Stimulated activated CD4-positive, alpha-beta T cell treated with anti-CD3 and anti-CD28 coated beads, Interleukin-12 subunit alpha, Interleukin-12 subunit beta, amount 100 ng/mL, for 24 hours (primary cell): ENCODE results near the gene PSMD14.

Experiments used
- DNase-seq, 2 experiments: peaks; one replicate each; pipeline ENCODE4 v3.0.0-alpha.2; 2020; ENCODE audit warnings: low read depth in 2 of 2

The PSMD14 gene

DNA sequence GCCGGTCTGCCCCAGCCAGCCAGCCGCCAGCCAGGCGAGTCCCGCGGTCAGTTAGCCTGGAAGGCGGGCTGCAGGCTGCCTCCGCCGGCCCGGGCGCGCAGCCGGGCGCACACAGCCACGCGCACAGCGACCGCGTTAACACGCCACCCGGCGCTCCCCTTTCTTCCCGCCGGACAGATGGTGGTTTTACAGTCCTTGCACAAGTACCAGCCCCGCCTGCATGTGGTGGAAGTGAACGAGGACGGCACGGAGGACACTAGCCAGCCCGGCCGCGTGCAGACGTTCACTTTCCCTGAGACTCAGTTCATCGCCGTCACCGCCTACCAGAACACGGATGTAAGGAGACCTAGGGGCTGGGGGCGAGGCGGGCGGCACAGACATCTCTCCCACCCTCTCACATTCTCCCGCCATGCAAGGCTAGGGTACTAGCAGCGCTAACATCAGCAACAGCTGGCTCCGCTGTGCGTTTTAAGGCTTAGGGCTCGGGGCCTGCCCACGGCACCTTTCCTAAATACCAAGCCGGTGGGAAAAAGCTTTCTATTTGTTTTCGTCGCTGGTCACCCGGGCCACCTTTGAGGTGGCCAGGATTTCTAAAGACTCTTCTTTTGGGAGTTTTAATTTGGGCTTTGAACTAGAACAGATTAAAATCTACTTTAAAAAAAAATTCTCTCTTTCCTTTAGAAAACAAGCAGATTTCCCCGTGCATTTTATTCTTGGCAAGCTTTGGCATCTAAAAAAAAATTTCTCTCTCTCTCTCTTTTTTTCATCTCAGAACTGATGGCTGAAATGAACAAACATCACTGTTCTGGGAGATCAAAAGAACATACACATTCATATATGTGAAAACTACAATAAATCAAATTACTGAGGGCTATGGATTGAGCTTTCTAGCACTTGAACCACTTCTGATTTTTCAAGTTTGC lies 110.8 kb downstream of the PSMD14 start:
- no peak for DNase-seq

DNA sequence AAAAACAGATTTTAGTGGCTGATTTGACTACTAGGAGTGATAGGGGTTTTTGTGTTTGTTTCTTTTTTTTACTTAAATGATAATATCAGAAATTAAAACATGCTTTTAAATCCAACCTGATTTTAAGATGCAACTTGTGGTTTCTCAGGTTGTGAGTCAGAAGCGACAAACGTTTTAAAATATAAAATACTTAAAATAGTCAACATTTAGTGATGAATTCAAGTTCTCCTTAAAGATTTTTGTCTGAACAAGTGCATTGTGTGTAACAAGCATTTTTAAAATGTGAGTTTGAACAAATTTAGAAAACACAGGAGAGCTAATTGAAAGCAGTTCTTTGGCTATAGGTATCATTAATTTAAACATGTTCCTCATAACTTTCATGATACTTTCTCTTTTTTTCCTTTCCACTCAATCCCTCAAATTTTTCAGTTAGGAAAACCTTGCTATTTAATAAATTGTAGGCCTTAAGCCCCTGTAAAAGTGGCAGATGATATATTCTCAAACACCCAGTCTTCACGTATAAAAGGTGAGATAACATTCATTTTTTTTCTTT lies 111.5 kb downstream of the PSMD14 start:
- no peak for DNase-seq

DNA sequence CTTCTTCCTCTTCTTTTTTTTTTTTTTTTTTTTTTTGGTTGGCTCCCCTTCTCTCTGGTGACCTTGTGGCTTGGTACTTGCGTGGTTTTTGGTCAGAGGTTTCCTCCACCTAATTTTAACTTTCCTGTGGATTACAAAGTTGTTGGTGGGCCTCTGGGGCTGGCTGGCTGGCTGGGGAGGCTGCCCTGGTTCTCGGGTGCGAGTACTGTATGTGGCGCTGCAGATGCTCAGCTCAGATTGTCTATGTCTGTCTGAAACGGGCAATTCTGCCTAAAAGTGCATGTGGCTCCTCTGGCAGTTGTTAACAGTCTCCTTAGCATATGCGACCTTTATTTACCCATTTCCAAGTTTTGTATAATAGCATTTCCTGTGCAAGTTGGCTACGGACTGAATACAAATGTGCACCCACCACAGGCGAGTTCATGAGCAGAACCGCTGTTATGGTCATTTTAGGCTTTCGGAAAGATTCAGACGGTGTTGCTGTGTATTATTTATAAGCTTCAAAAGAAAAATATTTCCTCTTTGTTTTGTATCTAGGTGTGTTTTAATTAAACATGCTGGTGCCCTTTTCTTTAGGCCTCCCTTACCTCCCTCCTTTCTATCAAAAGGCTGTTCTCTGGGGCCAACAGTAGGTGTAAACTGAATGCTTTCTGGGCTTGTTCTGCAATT lies 112.3 kb downstream of the PSMD14 start:
- no peak for DNase-seq

DNA sequence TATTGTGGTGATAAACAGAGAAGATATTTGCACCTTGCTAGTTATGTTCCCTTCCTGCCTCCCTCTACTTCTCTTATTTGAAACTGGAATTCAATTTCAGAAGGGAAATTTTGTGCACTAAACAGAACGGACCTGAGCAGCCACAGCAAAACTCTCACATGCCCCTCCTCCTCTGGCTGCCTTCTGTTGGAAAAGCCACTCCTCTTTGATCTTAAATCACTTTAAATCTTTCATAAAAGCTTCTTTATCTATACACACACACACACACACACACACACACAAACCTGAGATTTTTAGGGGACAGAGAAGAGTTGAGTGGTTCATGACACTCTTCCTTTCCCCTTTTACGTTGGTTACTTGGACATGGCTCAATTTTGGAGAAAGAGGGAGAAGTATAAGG lies 113.5 kb downstream of the PSMD14 start:
- no peak for DNase-seq

DNA sequence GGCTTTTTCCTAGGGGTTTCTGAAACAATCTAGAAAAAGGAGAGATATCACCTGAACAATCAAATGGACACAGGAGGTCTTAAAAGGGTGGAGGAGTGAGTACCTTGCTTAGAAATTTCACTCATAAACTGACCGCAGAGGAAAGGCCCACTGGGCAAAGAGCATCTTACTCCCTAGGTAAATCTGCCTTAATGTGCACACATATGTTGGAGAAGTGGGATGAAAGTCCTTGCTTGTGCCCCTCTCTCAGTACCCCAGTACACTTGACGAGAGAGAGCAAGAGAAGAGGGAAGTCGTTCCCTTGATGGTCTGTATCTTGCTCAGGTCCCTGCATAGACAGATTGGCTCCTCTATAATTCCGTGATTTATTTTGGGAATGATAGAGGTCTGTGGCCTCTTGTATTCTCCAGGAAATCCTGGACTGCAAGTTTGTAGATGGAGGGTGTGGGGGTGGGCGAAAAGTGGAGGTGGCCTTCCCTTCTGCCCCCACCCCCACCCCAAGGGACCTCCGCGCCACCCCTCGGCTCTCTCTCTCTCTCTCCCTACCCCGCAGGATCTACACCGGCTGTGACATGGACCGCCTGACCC lies 114.7 kb downstream of the PSMD14 start:
- DNase-seq = no peak

DNA sequence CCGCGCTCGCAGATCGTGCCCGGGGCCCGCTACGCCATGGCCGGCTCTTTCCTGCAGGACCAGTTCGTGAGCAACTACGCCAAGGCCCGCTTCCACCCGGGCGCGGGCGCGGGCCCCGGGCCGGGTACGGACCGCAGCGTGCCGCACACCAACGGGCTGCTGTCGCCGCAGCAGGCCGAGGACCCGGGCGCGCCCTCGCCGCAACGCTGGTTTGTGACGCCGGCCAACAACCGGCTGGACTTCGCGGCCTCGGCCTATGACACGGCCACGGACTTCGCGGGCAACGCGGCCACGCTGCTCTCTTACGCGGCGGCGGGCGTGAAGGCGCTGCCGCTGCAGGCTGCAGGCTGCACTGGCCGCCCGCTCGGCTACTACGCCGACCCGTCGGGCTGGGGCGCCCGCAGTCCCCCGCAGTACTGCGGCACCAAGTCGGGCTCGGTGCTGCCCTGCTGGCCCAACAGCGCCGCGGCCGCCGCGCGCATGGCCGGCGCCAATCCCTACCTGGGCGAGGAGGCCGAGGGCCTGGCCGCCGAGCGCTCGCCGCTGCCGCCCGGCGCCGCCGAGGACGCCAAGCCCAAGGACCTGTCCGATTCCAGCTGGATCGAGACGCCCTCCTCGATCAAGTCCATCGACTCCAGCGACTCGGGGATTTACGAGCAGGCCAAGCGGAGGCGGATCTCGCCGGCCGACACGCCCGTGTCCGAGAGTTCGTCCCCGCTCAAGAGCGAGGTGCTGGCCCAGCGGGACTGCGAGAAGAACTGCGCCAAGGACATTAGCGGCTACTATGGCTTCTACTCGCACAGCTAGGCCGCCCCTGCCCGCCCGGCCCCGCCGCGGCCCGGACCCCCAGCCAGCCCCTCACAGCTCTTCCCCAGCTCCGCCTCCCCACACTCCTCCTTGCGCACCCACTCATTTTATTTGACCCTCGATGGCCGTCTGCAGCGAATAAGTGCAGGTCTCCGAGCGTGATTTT lies 115.5 kb downstream of the PSMD14 start:
- DNase-seq = no peak

DNA sequence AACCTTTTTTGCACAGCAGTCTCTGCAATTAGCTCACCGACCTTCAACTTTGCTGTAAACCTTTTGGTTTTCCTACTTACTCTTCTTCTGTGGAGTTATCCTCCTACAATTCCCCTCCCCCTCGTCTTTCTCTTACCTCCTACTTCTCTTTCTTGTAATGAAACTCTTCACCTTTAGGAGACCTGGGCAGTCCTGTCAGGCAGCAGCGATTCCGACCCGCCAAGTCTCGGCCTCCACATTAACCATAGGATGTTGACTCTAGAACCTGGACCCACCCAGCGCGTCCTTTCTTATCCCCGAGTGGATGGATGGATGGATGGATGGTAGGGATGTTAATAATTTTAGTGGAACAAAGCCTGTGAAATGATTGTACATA lies 116.2 kb downstream of the PSMD14 start:
- no peak for DNase-seq

DNA sequence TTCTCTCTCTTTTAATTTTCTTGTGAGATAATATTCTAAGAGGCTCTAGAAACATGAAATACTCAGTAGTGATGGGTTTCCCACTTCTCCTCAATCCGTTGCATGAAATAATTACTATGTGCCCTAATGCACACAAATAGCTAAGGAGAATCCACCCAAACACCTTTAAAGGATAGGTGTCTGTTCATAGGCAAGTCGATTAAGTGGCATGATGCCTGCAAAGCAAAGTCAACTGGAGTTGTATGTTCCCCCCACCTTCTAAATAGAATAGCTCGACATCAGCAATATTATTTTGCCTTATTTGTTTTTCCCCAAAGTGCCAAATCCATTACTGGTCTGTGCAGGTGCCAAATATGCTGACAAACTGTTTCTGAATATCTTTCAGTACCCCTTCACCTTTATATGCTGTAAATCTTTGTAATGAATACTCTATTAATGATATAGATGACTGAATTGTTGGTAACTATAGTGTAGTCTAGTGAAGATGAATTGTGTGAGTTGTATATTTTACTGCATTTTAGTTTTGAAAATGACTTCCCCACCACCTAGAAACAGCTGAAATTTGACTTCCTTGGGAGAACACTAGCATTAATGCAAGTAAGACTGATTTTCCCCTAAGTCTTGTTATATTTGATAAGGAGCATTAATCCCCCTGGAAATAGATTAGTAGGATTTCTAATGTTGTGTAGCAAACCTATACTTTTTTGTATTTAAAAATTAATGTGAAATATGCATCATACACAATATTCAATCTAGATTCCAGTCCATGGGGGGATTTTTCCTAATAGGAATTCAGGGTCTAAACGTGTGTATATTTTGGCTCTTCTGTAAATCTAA lies 116.9 kb downstream of the PSMD14 start:
- no peak for DNase-seq

DNA sequence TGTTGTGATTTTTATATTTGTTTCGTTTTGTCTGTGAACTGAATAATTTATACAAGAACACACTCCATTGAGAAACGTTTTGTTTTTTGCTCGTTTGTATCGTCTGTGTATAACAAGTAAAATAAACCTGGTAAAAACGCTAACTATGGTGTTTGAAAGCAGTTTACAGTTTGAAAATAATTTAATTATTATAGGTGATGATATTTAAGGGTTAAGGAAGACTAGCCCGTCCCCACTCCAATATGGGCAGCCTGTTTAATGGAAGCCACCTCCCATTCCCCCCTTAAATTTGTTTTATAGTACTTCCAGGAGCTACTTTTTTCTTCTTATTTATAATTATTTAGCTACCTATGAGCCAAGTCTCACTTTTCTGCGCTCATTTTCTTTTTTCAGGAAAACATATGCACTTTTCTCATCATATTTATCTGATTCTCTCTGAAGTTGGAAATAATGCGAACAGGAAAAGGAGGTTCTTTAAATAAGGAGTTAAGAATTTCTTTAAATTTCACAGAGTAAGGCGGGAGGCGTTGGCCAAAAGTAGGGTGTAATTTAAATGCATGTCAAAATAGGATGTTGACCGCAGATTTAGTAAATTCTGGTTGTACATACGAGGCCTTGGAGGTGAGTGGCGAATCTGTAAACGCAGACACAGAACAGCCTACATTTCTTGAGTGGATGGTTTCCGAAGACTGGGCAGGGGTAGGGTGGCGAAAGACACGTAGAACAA lies 117.7 kb downstream of the PSMD14 start:
- no peak for DNase-seq

DNA sequence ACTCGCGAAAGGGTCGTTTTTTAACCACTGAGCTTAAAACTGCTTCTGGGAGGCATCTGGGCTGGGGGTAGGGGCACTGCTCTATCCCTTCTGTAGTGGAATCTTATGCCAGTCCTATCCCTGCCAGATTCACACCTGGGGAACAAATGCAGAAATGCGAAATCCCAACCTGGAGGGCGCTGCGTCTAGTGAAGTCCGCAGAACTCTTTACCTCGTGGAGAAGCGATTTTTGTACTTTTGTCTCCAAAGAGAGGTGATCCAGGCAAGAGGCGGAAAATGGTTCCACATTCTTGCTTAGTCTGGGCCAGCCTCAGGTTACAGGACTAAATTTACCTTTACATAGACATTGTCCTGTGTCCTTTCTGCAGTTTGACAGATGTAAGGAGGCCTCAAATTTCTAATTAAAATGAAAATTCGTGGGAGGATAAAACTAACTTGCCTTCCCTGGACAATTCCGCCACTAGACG lies 118.3 kb downstream of the PSMD14 start:
- no peak for DNase-seq

DNA sequence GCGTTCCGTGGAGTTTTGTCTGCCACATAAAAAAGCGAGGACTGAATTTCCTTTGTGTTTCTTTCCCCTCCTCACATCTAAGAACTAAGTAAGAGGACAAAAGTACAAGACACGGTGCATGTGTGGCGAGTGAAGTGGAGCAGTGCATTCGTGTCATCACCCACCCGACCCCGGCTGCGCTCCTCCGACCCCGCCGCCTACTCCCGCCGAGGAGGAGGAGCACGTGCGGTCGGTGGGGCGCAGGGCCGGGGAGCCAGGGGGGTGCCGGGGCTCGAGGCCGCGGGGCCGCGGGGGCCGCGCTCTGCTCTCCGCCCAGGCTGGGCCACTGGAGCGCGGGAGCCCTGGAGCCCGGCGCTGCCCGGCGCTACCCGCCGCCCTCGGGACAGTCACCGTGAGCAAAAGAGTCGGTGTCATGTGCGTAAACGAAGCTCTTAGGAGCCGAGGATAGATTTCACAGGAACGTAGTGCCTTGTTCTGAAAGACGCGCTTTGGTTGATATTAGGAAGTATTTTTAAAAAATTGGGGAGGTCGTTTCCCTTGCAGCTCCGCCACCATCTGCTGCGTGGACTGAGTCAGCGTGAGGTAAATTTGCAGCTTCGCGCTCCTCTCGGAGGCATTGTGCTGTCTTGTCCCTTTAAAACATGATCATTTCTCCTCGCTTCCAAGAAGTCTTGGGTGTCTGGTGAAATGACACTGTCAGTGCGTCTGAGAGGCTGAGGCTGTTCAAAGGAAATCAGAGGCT lies 118.9 kb downstream of the PSMD14 start:
- DNase-seq = no peak

DNA sequence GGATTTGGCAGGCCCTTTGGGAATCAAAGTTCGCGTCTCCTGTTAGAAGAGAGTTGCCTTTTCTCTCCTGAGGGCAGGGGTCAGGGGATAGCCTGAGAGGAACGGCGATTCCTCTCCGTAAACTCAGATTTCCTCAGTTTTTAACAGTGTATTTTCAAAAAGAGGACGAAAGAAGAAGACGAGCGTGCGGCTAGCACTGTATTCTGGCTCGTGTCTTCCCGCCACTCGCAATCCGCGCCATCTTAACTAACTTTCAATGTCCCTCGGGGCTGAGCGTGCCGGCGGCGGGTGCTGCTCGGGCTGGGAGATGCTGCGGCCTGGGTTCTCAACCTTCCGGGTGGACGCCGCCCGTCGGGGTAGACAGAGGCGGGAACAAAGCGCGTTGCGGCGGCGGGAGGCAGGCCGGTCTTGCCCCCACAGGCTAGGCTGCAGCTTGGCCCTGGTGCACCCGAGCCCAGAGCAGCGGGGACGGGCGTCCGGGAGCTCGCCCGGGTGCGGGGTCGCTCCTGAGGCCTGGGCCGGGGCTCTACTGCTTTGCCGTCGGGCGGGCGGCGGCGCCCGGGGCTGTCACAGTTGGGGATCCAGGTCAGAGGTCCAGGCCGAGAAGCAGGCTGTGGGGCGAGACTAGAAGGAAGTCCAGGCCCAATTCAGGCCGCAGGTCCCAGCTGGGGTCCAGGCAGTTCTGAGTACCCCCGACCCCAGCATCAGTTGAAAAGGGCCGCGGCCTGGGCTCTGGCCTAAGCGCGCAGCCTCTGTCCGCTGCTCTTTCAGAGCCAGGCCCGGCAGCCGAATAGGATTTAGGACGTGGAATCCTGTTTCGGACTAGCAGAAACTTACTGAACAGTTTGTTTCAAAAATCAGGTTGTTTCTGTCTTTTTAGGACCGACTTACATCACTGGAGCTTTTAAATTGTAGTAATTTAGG lies 119.7 kb downstream of the PSMD14 start:
- no peak for DNase-seq

DNA sequence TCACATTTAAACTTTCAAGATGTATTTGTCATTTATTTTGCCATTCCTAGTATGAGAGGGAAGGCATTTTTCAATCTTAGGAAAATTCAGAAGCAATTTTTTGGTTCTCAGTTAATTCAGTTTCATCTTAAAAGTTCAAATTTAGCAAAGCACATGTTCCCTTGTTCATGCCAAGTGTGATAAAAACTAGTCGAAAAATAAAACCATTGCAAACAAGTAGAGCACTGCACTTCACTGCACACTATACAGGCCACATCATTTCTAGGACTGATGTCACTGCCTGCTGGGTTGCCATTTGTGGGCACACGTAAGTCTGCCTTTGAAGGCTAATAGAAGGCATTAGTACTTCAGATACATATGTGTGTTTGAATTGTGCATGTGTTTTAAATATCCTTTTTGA lies 122.2 kb downstream of the PSMD14 start:
- no peak for DNase-seq

DNA sequence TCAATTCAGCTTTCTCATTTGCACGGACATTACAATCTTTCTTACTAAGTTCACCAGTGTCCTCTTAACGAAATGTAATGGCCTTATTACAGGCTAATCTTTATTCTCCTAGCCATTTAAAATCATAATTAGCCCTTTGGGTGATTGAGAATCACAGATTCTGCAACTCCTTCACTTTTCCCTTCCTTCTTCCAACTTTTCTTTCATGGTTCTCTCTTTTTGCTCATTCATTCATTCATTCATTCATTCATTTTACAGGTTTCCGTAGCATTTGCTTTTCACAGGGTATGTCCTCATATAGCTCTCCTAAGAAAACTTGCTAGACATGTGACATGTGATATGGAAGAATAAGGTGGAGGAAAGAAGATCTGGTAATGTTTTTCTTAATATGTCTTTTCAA lies 123.9 kb downstream of the PSMD14 start:
- DNase-seq = no peak

DNA sequence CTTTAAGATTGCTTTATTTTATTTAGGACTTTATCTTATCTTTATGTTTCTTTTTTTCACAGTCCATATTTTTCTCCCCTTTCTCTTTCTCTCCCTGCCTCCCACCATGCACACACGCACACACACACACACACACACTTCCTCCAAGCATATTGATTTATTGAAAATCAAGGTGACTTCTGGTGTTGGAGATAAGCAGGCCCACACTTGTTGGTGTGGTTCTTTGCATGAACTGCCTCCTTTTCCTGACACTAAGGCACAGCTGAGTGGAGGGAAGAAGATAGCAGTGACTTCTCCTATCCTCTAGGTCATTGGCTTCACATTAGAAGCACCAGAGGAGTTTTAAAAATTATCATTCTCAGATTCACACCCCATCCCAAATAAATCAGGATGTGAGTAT lies 125.9 kb downstream of the PSMD14 start:
- DNase-seq = no peak

DNA sequence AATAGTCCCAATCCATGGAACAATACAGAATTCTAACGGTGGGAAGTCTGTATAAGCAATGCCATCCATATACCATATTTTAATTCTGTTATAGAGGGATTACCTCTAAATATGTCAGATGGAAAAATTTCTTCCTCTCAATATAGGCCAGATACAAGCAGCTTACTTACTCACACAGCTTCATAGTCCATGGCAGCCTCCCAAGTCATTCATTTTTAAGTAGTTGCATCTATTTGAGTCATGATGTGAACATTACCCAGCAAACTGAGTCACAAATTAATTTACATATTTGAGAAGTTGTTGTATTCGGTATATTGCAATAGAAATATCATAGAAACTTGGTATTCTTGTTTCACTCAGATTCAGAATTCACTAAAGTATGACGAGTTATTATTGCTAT lies 128.2 kb downstream of the PSMD14 start:
- no peak for DNase-seq

DNA sequence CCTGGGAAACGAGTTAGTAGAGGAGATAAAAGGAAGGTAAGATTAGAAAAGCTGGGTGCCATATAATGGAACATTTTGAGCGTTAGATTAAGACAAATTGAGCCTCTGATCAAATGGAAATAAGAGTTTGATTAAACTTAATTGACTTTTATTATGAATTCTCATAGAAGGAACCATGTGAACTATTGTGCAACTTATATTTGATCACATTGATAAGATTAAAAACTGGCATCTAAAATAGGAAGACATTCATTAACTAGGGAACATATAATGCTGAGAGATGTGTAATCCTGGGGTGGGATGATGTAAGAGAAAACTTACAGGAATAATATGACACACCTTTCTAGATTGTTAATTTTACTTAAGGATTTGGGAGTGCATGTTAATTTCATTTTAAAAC lies 130.4 kb downstream of the PSMD14 start:
- DNase-seq = no peak

DNA sequence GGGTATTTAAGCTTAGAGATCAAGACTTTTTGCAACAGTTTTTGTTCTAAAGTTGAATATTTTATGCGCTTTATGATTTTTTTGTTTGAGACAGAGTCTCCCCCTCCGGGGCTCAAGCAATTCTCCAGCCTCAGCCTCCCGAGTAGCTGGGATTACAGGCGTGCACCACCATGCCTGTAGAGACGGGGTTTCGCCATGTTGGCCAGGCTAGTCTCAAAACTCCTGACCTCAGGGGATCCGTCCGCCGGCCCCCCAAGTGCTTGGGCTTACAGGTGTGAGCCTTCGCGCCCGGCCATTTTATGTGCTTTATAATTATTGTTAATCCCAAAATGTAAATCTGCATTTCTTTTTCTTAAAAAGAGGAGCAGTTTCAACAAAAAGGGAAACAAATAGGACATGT lies 136.9 kb downstream of the PSMD14 start:
- DNase-seq = no peak
